Measurements from ENCODE around the gene CASR.

CASR gene

DNA sequence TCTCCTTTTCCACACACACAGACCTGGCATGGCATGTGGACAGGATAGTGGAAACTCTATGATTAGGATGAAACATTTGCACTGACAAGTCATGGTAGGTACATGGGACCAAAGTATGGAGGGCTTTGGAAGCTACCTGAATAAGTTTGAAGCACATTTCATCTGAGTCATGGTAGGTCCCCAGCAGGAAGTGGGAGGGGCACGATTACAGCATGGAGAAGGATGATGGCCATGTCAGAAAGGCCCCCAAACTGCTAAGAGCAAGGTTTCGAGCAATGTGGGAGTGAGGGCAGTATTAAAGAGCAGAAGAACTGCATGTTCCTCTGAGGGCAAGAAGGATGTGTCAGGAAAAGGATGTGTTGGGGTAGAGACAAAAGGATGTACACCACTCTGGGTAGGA, 90.0 kb downstream of the CASR start:
- Histone ChIP-seq H3K27ac (replicated peaks) (no peak overlapping the region), H3K27me3 (ENCODE audit: insufficient read depth, poor library complexity, severe bottlenecking) (no peaks in the 10 kb centered on the region), H3K4me3 (replicated peaks; ENCODE audit: insufficient read depth, low read length) (no peak overlapping the region)
- DNase-seq (ENCODE audit: low read depth in 1 of 2, low spot score in 1 of 2), result no peak
- no peak for TF ChIP-seq REST (IDR thresholded peaks at IDR 0.05; ENCODE audit: insufficient replicate concordance, low read depth)
- TF ChIP-seq, protein P1, sequence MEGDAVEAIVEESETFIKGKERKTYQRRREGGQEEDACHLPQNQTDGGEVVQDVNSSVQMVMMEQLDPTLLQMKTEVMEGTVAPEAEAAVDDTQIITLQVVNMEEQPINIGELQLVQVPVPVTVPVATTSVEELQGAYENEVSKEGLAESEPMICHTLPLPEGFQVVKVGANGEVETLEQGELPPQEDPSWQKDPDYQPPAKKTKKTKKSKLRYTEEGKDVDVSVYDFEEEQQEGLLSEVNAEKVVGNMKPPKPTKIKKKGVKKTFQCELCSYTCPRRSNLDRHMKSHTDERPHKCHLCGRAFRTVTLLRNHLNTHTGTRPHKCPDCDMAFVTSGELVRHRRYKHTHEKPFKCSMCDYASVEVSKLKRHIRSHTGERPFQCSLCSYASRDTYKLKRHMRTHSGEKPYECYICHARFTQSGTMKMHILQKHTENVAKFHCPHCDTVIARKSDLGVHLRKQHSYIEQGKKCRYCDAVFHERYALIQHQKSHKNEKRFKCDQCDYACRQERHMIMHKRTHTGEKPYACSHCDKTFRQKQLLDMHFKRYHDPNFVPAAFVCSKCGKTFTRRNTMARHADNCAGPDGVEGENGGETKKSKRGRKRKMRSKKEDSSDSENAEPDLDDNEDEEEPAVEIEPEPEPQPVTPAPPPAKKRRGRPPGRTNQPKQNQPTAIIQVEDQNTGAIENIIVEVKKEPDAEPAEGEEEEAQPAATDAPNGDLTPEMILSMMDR (IDR thresholded peaks at IDR 0.05; ENCODE audit: insufficient read depth, low read length), result no peak
- no peak for TF ChIP-seq POLR2AphosphoS5 (IDR thresholded peaks at IDR 0.05; ENCODE audit: low read depth)
- no peak for TF ChIP-seq SPI1 (IDR thresholded peaks at IDR 0.05; ENCODE audit: borderline replicate concordance, low read depth)
- TF ChIP-seq GABPA (IDR thresholded peaks at IDR 0.05; ENCODE audit: low read depth), result no peak

DNA sequence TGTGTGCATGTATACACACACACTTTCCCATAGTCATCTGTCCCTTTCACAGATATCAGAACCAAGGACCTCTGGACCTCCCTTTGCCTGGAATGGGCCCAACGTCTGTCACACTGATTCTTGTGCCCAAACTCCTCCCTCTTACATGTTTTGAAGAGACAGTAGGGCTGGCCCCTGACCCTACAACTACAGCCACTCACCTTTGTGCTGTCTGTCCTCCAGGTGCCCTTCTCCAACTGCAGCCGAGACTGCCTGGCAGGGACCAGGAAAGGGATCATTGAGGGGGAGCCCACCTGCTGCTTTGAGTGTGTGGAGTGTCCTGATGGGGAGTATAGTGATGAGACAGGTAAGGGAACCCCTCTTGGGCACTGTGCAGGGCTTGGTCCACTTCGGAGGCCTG, 98.4 kb downstream of the CASR start:
- Histone ChIP-seq H3K4me3 (replicated peaks; ENCODE audit: insufficient read depth, low read length) (no peak overlapping the region), H3K27me3 (ENCODE audit: insufficient read depth, poor library complexity, severe bottlenecking) (no peaks in the 10 kb centered on the region), H3K27ac (replicated peaks) (no peak overlapping the region)
- DNase-seq (ENCODE audit: low read depth in 1 of 2, low spot score in 1 of 2), result no peak
- TF ChIP-seq SPI1 (IDR thresholded peaks at IDR 0.05; ENCODE audit: borderline replicate concordance, low read depth) (no peak), GABPA (IDR thresholded peaks at IDR 0.05; ENCODE audit: low read depth) (no peak), REST (IDR thresholded peaks at IDR 0.05; ENCODE audit: insufficient replicate concordance, low read depth) (no peak), POLR2AphosphoS5 (IDR thresholded peaks at IDR 0.05; ENCODE audit: low read depth) (no peak)
- TF ChIP-seq, protein P1 (IDR thresholded peaks at IDR 0.05; ENCODE audit: insufficient read depth, low read length), result no peak

DNA sequence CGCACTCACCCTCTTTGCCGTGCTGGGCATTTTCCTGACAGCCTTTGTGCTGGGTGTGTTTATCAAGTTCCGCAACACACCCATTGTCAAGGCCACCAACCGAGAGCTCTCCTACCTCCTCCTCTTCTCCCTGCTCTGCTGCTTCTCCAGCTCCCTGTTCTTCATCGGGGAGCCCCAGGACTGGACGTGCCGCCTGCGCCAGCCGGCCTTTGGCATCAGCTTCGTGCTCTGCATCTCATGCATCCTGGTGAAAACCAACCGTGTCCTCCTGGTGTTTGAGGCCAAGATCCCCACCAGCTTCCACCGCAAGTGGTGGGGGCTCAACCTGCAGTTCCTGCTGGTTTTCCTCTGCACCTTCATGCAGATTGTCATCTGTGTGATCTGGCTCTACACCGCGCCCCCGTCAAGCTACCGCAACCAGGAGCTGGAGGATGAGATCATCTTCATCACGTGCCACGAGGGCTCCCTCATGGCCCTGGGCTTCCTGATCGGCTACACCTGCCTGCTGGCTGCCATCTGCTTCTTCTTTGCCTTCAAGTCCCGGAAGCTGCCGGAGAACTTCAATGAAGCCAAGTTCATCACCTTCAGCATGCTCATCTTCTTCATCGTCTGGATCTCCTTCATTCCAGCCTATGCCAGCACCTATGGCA, 100.5 kb downstream of the CASR start:
- DNase-seq (ENCODE audit: low read depth in 1 of 2, low spot score in 1 of 2), result no peak
- TF ChIP-seq GABPA (IDR thresholded peaks at IDR 0.05; ENCODE audit: low read depth), result no peak
- TF ChIP-seq REST (IDR thresholded peaks at IDR 0.05; ENCODE audit: insufficient replicate concordance, low read depth), result no peak
- TF ChIP-seq, protein P1 (IDR thresholded peaks at IDR 0.05; ENCODE audit: insufficient read depth, low read length), result no peak
- TF ChIP-seq SPI1 (IDR thresholded peaks at IDR 0.05; ENCODE audit: borderline replicate concordance, low read depth), result no peak
- no peak for TF ChIP-seq POLR2AphosphoS5 (IDR thresholded peaks at IDR 0.05; ENCODE audit: low read depth)
- Histone ChIP-seq H3K27me3 (ENCODE audit: insufficient read depth, poor library complexity, severe bottlenecking) (no peaks in the 10 kb centered on the region), H3K27ac (replicated peaks) (no peak overlapping the region), H3K4me3 (replicated peaks; ENCODE audit: insufficient read depth, low read length) (no peak overlapping the region)

Measured in HL-60 (cell line).